ENCODE measurements around the gene CARD11.
"Not testable (repeated sequence)": the region's sequence is repeated elsewhere in the genome, so short reads cannot be mapped to it uniquely, and the experiment has no call there.

The CARD11 gene

GRCh38 chr7:2959103-2959680 is 84.5 kb downstream of the CARD11 start:
- no peak for DNase-seq

GRCh38 chr7:2958416-2959102 is 85.1 kb downstream of the CARD11 start:
- DNase-seq = no peak

GRCh38 chr7:2957369-2957727 is 86.3 kb downstream of the CARD11 start:
- DNase-seq = not testable (repeated sequence)

- DNase-seq = peak; percentile 83
These were observed 86.9 kb downstream of the CARD11 start for GRCh38 chr7:2956526-2957368.

- no peak for DNase-seq
These were observed 87.6 kb downstream of the CARD11 start for GRCh38 chr7:2956076-2956475.

- peak; percentile 35 for DNase-seq
These were observed 88.4 kb downstream of the CARD11 start for GRCh38 chr7:2955269-2955668.

- no peak for DNase-seq
These were observed 89.2 kb downstream of the CARD11 start for GRCh38 chr7:2954433-2954853.

- no peak for DNase-seq
These were observed 89.9 kb downstream of the CARD11 start for GRCh38 chr7:2953588-2954407.

GRCh38 chr7:2953099-2953498 is 90.6 kb downstream of the CARD11 start:
- DNase-seq = peak; percentile 11

- no peak for DNase-seq
These were observed 91.4 kb downstream of the CARD11 start for GRCh38 chr7:2952316-2952715.

- DNase-seq = peak; percentile 19
These were observed 93.1 kb downstream of the CARD11 start for GRCh38 chr7:2950578-2950977.

GRCh38 chr7:2948749-2949148 is 94.9 kb downstream of the CARD11 start:
- DNase-seq = no peak

- DNase-seq = no peak
These were observed 96.4 kb downstream of the CARD11 start for GRCh38 chr7:2947058-2947780.

GRCh38 chr7:2945171-2945570 is 98.5 kb downstream of the CARD11 start:
- DNase-seq = no peak

GRCh38 chr7:2944739-2945138 is 98.9 kb downstream of the CARD11 start:
- DNase-seq = no peak

- DNase-seq = no peak
These were observed 99.6 kb downstream of the CARD11 start for GRCh38 chr7:2943851-2944601.

GRCh38 chr7:2941216-2941859 is 102.3 kb downstream of the CARD11 start:
- DNase-seq = peak; percentile 15

- DNase-seq = no peak
These were observed 103.2 kb downstream of the CARD11 start for GRCh38 chr7:2940466-2940865.

- DNase-seq = peak; percentile 15
These were observed 104.3 kb downstream of the CARD11 start for GRCh38 chr7:2939193-2939885.

- no peak for DNase-seq
These were observed 105.0 kb downstream of the CARD11 start for GRCh38 chr7:2938514-2939192.
